Caco-2 (cell line): Measurements from ENCODE around the gene PM20D1. TPM values are rescaled to one million over a fixed set of nuclear protein-coding genes. Genes with fewer than 3 reads are reported as not detected.

Experiments used
- BruUV-seq: library from RNA; stranded (reverse); fragments of 400-500 nt; replicated peaks from 2 replicates; lab custom pipeline; 2021; lab: Mats Ljungman, UMichigan
- CTCF ChIA-PET: fragments of 300-600 bp; sonication (Branson Sonifier 250); formaldehyde crosslinking; loops from one replicate; lab custom pipeline; 2022; ENCODE audit warnings: antibody characterized with exemption; lab: Charles Lee
- POLR2A ChIA-PET: fragments of 300-600 bp; sonication (Branson Sonifier 250); formaldehyde crosslinking; loops from one replicate; lab custom pipeline; 2022; ENCODE audit warnings: antibody characterized with exemption; lab: Charles Lee
- DNase-seq, 2 experiments: peaks; one replicate each; pipeline versions ENCODE4 v3.0.0 to v3.0.0-alpha.2; 2020 to 2022
- H3K27me3 ChIP-seq: replicated peaks from 2 replicates; pipeline ENCODE4 v1.6.0; 2011; ENCODE audit warnings: low read length; ENCODE audit not compliant: control insufficient read depth, insufficient read depth
- H3K36me3 ChIP-seq: 2 replicates; pipeline ENCODE4 v1.5.1; 2011; ENCODE audit warnings: low read length; ENCODE audit not compliant: control insufficient read depth, insufficient read depth
- H3K4me1 ChIP-seq: fragments of 250-450 bp; sonication (Bioruptor Pico); 2 replicates; pipeline ENCODE4 v1.5.1; 2020; ENCODE audit warnings: mild to moderate bottlenecking
- H3K4me3 ChIP-seq: 2 replicates; pipeline ENCODE4 v1.5.1; 2011; ENCODE audit warnings: low read depth, mild to moderate bottlenecking, control low read depth, low read length
- H3K9me3 ChIP-seq: fragments of 250-450 bp; sonication (Bioruptor Pico); 2 replicates; pipeline ENCODE4 v1.5.1; 2020; ENCODE audit warnings: mild to moderate bottlenecking, moderate library complexity
- H3K27ac Mint-ChIP-seq: one replicate; pipeline ENCODE4 v1.8.0; 2022; ENCODE audit warnings: mixed read lengths; ENCODE audit not compliant: unreplicated experiment
- H3K27me3 Mint-ChIP-seq: one replicate; pipeline ENCODE4 v1.8.0; 2022; ENCODE audit warnings: mixed read lengths; ENCODE audit not compliant: insufficient read depth, unreplicated experiment
- H3K36me3 Mint-ChIP-seq: one replicate; pipeline ENCODE4 v1.8.0; 2022; ENCODE audit warnings: mild to moderate bottlenecking, mixed read lengths; ENCODE audit not compliant: insufficient read depth, unreplicated experiment
- H3K4me1 Mint-ChIP-seq: one replicate; pipeline ENCODE4 v1.8.0; 2022; ENCODE audit warnings: low read depth, mixed read lengths; ENCODE audit not compliant: unreplicated experiment
- H3K4me3 Mint-ChIP-seq: one replicate; pipeline ENCODE4 v1.8.0; 2022; ENCODE audit warnings: mild to moderate bottlenecking, moderate library complexity, mixed read lengths; ENCODE audit not compliant: unreplicated experiment
- H3K9me3 Mint-ChIP-seq: one replicate; pipeline ENCODE4 v1.8.0; 2022; ENCODE audit warnings: mixed read lengths; ENCODE audit not compliant: unreplicated experiment
- intact Hi-C: fragments of 100-400 bp; cut with micrococcal nuclease; formaldehyde crosslinking; loops from one replicate; pipeline ENCODE4 v1.10.0; 2022; ENCODE audit not compliant: unreplicated experiment
- total RNA-seq: library from RNA; stranded (reverse); gene quantifications from 2 replicates; pipeline ENCODE4 v1.2.3, GENCODE V29; 2022
- TF ChIP-seq, protein P1 (sequence below), 2 experiments: fragments of 200-600 bp in 1 of 2; IDR thresholded peaks; 1 replicate in 1 of 2; 2 replicates in 1 of 2; pipeline versions ENCODE4 v1.5.1 to v1.8.0; 2011 to 2022; ENCODE audit warnings: antibody characterized with exemption in 1 of 2, control low read depth in 1 of 2, inconsistent platforms in 1 of 2, low read depth in 1 of 2, low read length in 1 of 2, mild to moderate bottlenecking in 1 of 2, moderate library complexity in 1 of 2; ENCODE audit not compliant: insufficient read depth in 1 of 2, severe bottlenecking in 1 of 2, unreplicated experiment in 1 of 2

The PM20D1 gene
- total RNA-seq, 1 experiment from 2014 or later = not detected

DNA sequence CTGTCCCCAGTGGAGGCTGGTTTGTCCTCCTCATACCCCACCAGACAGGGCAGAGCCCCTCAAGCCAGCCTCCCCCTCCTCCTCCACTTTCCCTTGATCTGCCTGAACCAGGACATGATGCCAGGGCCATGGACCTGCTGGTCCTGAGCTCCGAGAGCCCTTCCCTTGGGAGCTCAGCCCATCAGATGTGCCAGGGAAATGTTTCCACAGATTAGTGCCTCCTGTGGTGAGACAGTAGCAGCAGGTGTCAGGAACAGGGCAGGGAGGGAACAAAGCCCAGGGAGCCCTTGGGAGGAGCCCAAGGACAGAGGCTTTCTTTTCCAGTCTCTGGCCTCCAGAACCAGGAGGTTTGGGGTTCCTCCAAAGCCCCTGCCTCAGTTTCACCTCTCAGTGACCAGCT lies 22.3 kb downstream of the PM20D1 start:
- intact Hi-C loops = no loop called here
- H3K36me3 ChIP-seq = no peaks in the 10 kb centered on the region
- no TSS peak for BruUV-seq
- no peaks in the 10 kb centered on the region for H3K9me3 ChIP-seq
- CTCF ChIA-PET = interaction anchor here (0.5 to 1.0 kb wide), 2 partner anchors 91 to 276 kb away, joined by 3 read pairs; no protein-coding TSS in a partner anchor
- H3K4me1 ChIP-seq = no peaks in the 10 kb centered on the region
- H3K36me3 Mint-ChIP-seq = no peaks in the 10 kb centered on the region
- H3K27me3 Mint-ChIP-seq = peaks cover 37% of the 10 kb centered on the region
- H3K27ac Mint-ChIP-seq = no peak overlapping the region
- H3K4me3 Mint-ChIP-seq = no peak overlapping the region
- H3K4me1 Mint-ChIP-seq = no peaks in the 10 kb centered on the region
- no peaks in the 10 kb centered on the region for H3K9me3 Mint-ChIP-seq
- H3K27me3 ChIP-seq = no peaks in the 10 kb centered on the region; the same call in 1 of the 2 replicates
- DNase-seq = no peak
- POLR2A ChIA-PET = no interaction called here
- TF ChIP-seq, protein P1, sequence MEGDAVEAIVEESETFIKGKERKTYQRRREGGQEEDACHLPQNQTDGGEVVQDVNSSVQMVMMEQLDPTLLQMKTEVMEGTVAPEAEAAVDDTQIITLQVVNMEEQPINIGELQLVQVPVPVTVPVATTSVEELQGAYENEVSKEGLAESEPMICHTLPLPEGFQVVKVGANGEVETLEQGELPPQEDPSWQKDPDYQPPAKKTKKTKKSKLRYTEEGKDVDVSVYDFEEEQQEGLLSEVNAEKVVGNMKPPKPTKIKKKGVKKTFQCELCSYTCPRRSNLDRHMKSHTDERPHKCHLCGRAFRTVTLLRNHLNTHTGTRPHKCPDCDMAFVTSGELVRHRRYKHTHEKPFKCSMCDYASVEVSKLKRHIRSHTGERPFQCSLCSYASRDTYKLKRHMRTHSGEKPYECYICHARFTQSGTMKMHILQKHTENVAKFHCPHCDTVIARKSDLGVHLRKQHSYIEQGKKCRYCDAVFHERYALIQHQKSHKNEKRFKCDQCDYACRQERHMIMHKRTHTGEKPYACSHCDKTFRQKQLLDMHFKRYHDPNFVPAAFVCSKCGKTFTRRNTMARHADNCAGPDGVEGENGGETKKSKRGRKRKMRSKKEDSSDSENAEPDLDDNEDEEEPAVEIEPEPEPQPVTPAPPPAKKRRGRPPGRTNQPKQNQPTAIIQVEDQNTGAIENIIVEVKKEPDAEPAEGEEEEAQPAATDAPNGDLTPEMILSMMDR (IDR thresholded peaks at IDR 0.05; ENCODE audit: insufficient read depth in 1 of 2, low read depth in 1 of 2, low read length in 1 of 2, severe bottlenecking in 1 of 2, unreplicated experiment in 1 of 2) = no peak
- no peak overlapping the region for H3K4me3 ChIP-seq

DNA sequence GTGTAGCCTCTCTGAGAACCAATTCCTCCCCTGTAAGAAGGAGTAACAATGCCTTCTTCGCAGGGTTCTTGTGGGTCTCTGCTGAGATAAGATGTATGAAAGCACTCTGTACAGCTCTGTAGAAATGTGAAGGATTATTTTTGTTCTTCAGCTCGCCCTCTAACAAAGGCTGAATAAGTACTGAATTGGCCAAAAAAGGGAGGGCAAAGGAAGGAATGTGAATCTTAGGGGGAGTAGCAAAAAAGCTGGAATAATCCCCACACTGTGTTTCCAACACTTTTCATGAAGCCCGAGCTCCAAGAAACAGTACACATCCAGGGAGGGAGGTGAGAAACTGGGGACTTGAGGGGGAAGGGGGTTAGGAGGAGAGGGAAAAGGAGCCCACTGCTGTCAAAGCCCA lies 22.9 kb downstream of the PM20D1 start:
- no peak for DNase-seq
- H3K4me3 Mint-ChIP-seq = no peak overlapping the region
- no peaks in the 10 kb centered on the region for H3K4me1 Mint-ChIP-seq
- TF ChIP-seq, protein P1 (IDR thresholded peaks at IDR 0.05; ENCODE audit: insufficient read depth in 1 of 2, low read depth in 1 of 2, low read length in 1 of 2, severe bottlenecking in 1 of 2, unreplicated experiment in 1 of 2) = no peak
- no peaks in the 10 kb centered on the region; the same call in 1 of the 2 replicates for H3K27me3 ChIP-seq
- H3K36me3 ChIP-seq = no peaks in the 10 kb centered on the region
- H3K9me3 Mint-ChIP-seq = no peaks in the 10 kb centered on the region
- no peaks in the 10 kb centered on the region for H3K4me1 ChIP-seq
- POLR2A ChIA-PET = no interaction called here
- H3K27ac Mint-ChIP-seq = no peak overlapping the region
- H3K27me3 Mint-ChIP-seq = peaks cover 41% of the 10 kb centered on the region
- H3K36me3 Mint-ChIP-seq = no peaks in the 10 kb centered on the region
- no TSS peak for BruUV-seq
- H3K9me3 ChIP-seq = no peaks in the 10 kb centered on the region
- intact Hi-C loops = no loop called here
- CTCF ChIA-PET = interaction anchor here (0.6 to 1.0 kb wide), 2 partner anchors 92 to 174 kb away, joined by 3 read pairs; no protein-coding TSS in a partner anchor
- H3K4me3 ChIP-seq = no peak overlapping the region

DNA sequence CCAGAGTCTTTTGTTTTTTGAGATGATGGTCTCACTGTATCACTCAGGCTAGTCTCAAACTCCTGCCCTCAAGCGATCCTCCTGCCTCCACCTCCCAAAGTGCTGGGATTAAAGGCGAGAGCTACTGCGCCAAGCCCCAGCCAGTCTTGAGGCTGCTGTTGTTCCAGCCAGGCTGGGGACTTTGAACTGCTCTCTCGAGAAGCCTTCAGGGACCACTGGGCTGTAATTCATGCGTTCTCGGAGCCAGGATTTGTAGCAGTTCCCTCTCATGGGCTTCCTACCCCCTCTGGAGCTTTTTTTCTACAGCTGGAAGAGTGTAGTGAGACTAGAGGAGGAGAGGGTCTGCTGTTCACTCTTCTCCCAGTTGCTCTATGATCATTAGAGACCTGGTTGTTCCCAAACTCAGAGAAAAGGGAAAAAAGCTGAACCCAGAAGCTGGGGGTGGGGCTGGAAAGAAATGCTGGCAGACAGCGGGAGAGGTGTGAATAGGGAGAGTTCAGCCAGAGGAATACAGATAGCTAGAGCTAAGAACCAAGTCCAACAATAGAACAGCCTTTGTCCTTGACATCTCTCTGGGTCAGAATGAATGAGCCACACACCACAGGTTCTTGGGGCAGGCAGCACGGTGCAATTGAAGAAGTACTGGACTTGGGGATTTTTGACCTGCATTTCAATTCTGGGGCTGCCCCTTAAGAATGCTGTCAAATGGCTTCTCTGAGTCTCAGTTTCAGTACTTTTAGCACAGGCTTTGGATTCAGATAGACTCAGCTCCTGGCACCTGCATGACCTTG lies 23.7 kb downstream of the PM20D1 start:
- intact Hi-C loops = no loop called here
- Mint-ChIP-seq H3K27ac (no peak overlapping the region), H3K9me3 (no peaks in the 10 kb centered on the region), H3K36me3 (no peaks in the 10 kb centered on the region), H3K4me1 (no peaks in the 10 kb centered on the region), H3K4me3 (no peak overlapping the region), H3K27me3 (peaks cover 41% of the 10 kb centered on the region)
- DNase-seq = no peak
- H3K9me3 ChIP-seq = no peaks in the 10 kb centered on the region
- no TSS peak for BruUV-seq
- H3K4me1 ChIP-seq = no peaks in the 10 kb centered on the region
- no peak overlapping the region for H3K4me3 ChIP-seq
- H3K27me3 ChIP-seq = no peaks in the 10 kb centered on the region; the same call in 1 of the 2 replicates
- ChIA-PET CTCF (interaction anchor here (0.6 kb wide), 1 partner anchor 173 kb away, joined by 3 read pairs; no protein-coding TSS in a partner anchor), POLR2A (no interaction called here)
- TF ChIP-seq, protein P1 (IDR thresholded peaks at IDR 0.05; ENCODE audit: insufficient read depth in 1 of 2, low read depth in 1 of 2, low read length in 1 of 2, severe bottlenecking in 1 of 2, unreplicated experiment in 1 of 2) = no peak
- H3K36me3 ChIP-seq = no peaks in the 10 kb centered on the region
